ENCODE results near the gene LSM12.
"Not testable (repeated sequence)": the region's sequence is repeated elsewhere in the genome, so short reads cannot be mapped to it uniquely, and the experiment has no call there.

The LSM12 gene

DNA sequence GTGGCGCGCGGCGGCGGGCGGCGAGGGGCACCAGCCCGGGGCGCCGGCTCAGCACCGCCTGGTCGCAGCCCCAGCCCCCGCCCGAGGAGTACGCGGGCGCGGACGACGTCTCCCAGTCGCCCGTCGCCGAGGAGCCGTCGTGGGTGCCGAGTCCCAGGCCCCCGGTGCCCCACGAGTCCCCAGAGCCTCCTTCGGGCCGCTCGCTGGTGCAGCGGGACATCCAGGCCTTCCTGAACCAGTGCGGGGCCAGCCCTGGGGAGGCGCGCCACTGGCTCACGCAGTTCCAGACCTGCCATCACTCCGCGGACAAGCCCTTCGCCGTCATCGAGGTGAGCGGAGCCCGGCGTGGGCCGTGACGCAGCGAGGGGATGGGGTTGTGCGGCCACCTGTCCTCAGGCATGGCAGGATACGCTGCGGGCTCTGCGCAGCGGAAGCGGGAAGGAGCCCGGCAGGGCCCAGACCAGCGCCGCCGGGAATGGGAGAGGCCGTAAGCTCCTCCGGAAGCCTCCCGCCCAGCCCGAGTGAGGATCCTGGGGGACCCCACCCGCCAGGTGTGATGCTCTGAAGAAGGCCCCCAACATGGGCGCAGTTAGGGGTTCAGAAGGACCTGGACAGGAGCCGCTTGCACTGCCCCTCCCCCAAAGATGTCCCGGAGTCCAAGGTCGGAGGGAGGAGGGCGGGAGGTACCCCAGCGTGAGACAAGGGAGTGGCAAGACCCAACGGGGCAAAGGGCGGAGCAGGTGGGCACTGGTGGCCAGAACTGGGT is 61.5 kb downstream of the LSM12 start:
- no peak for DNase-seq

DNA sequence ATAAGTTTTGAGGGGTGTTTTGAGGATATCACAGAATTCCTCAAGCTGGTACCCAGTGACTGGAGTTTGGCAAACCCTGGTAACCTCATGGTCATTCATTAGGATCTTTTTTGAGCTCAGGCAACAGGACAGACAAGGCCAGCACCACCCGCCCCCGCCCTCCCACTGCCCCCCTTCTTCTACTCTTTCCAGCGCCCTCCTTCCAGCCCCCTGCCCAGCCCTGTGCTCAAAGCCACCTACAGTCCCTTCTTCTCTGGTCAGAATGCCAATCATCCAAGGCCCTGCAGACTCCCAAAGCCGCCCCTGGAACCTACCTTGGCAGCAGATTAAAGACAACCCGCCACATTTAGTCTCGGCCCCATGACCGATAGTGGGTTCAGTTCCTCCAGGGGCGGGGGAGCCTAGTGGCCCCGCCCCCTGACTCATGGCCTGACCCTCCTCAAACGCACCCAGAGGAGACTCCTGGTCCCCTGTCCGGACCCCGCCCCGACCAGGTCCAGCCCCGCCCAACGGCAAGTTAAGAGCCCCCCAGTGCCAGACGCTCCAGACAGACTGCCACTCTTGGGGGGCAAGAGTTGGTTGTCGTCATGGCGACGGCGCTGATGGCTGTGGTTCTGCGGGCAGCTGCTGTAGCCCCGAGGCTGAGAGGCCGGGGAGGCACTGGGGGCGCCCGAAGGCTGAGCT is 62.3 kb downstream of the LSM12 start, which contains the start of gene NAGS:
Gene NAGS (plus strand): TSS at position 546 of the 684 bp plus-strand sequence. CDS start 42 bp downstream, at position 588.
- no peak for DNase-seq

- peak; percentile 24 for DNase-seq
These were observed 64.2 kb downstream of the LSM12 start for GRCh38 chr17:44002141-44002848.

GRCh38 chr17:44001461-44001920 is 65.0 kb downstream of the LSM12 start:
- no peak for DNase-seq

- no peak for DNase-seq
These were observed 65.5 kb downstream of the LSM12 start for GRCh38 chr17:44000871-44001460.

DNA sequence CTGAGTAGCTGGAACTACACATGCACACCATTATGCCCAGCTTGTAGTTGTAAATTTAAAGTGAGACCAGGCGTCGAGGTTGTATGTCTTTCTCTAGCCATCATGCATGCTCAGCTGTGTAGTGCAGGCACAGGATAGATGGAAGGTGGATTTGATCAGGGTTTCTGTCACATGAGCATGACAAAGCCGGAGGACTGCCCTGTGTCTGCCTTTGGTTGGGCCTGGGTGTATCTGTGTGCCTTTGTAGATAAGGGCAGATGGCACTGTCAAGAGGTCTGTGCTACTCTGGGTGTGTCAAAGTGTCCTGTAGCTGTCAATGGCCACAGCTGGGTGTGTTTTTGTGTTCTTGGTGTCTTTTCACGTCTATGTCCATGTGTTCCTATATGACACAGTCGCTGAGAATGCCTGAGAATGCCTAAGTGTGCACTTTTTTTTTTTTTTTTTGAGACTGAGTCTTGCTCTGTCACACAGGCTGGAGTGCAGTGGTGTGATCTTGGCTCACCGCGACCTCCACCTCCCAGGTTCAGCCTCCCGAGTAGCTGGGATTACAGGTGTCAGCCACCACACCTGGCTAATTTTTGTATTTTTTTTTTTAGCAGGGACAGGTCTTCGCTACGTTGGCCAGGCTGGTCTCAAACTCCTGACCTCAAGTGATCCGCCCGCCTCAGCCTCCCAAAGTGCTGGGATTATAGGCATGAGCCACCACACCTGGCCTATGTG is 66.2 kb downstream of the LSM12 start:
- DNase-seq = no peak

- no peak for DNase-seq
These were observed 67.4 kb downstream of the LSM12 start for GRCh38 chr17:43999024-43999423.

GRCh38 chr17:43998552-43998951 is 67.9 kb downstream of the LSM12 start:
- DNase-seq = peak; percentile 59

DNA sequence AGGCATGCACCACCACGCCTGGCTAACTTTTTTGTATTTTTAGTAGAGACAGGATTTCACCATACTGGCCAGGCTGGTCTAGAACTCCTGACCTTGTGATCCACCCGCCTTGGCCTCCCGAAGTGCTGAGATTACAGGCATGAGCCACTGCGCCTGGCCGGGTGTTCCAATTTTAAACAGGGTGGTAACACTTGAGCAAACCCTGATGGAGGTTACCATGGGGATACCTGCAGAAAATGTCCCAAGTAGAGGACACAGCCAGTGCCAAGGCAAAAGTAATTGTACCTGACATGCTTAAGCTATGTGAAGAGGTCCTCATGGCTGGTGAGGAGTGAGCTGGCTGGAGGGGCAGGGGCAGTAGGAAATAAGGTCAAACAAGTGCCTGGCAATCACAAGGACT is 69.3 kb downstream of the LSM12 start:
- DNase-seq = not testable (repeated sequence)

GRCh38 chr17:43995150-43995471 is 71.4 kb downstream of the LSM12 start:
- DNase-seq = no peak

DNA sequence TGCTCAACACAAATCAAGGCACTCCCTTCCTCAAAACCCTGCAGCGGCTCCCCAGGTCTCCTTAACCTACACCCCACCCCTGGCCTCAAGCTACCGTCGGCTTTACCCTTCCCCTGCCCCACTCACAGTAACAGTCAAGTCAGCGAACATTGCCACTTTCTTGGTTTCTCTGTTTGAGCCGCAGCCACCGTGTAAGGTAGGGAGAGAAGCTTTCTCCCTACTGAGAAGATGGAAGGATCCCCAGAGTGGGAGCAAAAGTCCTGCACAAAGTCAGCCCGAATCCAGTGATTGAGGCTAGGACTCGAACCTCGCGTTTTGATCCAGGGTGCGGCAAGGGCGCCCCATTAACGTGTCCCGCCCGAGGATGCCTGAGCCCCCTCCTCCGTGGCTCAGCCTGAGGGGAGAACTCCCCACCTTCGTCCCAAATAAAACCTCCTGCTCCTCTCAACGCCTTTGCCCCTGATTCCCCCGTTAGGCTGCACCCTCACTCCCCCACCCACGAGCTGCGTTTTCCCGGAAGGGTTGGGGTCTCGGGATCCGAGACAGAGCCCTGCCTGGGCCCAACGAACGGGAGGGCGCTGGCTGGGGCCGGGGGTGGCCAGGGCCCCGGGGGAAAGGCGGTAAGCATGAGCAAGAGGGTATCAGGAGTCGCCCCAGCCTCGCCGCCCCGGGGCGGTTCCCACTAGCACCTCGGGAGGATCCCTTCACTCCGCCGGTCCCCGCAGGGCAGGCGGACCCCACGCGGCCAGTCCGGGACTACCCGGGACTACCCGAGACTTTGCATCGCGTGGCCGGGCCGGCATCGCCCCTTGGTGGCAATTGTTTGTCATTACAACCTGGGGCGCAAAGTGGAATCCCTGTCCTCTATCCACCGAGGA is 72.0 kb downstream of the LSM12 start:
- DNase-seq = peak; percentile 61

GRCh38 chr17:43992641-43993040 is 73.8 kb downstream of the LSM12 start:
- no peak for DNase-seq

DNA sequence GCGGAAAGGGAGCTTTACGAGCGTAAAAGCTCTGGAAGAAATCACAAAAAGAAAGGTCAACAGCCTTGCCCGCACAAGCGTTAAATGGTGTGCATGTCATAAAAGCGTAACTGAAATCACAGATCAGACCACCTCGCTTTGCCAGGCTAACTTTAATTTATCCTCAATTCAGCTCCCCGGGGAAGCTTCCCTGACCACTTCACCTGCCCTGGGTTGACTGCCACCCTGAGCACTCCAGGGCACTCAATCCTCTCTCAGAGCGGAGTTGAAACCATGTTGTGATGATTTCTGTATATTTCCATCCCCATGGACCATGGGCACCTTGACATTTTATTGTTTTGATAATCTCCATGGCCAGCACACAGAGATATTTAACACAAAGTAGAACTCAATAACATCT is 78.2 kb downstream of the LSM12 start:
- DNase-seq = no peak

DNA sequence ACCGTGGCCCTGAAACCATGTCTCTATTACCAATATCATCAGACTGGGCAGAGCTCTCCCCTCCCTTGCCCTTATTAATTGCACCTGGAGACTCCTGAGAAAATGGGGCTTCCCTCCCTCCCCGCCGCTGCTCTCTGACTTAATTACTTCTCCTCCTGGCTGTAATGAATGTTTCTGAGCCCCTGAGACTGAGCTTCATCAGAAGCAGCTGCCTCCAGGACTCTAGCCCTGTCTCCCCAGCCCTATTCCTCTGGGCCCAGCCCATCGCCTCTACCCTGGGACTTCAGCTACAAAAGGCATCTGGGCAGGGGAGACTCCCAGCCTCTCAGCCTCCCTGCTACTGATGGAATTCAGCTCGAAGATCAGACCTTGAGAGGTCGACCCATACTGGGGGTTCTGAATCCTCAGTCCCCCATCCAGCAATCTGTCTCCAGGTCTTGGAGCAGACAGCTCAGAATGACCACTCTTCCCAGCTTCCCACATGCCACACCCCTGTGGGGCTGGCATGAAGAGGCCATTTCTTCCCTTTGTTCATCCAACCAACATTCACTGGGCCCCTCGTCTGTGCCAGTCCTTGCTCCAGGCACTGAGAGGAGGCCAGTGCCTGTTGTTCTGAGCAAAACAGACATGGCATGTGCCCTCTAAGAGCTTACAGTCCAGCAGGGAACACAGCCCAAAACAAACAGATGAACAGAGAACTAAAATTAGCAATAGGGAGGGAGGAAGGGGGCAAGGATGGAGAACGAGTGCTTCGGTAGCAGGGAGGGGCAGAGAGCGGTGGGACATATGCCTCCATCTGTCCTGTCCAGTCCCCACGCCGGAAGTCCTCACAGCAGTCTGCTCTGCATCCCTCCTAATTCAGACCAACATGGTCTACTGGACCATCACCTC is 79.1 kb downstream of the LSM12 start:
- no peak for DNase-seq

DNA sequence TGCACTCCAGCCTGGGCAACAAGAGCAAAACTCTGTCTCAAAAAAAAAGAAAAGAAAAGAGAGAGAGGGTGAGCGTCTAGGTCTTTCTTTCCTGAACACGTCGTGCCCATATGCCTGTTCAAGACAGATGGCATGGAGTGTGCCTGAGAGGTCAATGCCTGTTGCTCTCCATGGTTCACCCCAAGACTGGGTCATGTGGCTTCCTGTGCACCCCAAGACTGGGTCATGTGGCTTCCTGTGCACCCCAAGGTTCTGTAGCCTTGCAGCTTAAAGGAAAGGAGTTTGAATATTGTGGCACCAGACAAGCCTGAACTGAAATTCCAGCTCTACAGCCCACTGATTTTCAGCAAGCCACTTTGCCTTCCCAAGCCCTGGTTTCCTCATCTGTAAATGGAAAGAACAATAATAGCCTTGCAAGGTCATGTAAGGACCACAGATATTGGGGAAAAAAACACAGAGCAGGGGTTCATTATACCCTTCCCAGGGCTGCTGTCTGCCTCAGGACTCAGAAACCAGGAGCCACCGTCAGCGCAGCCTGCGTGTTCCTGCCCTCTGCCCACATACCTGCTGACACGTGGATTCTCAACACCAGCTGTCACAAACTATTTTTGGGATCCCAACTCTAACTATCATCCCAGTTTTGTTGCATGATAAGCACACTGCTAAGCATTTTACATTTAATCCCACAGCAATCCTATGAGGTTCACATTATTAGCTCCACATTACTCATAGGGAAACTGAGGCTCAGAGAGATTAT is 80.1 kb downstream of the LSM12 start:
- no peak for DNase-seq

GRCh38 chr17:43984521-43984920 is 82.0 kb downstream of the LSM12 start:
- DNase-seq = no peak
